Measurements from ENCODE around the gene ZNF611. TPM values are rescaled to one million over a fixed set of nuclear protein-coding genes. Genes with fewer than 3 reads are reported as not detected.
A peak's percentile ranks its signal among the peaks of the same experiment; 100 is the strongest.
"Not testable (repeated sequence)": the region's sequence is repeated elsewhere in the genome, so short reads cannot be mapped to it uniquely, and the experiment has no call there.

ZNF611 gene
- 11.6 TPM for total RNA-seq

- peak; percentile 96 to 98 (median 96) for DNase-seq (ENCODE audit: low read depth in 2 of 3, low spot score in 2 of 3)
These were observed at the start of gene ZNF611 for GRCh38 chr19:52734893-52735661. TSS of gene ZNF611 (minus strand) at chr19:52735044. CDS start at chr19:52715894, 19,150 bp downstream.

DNA sequence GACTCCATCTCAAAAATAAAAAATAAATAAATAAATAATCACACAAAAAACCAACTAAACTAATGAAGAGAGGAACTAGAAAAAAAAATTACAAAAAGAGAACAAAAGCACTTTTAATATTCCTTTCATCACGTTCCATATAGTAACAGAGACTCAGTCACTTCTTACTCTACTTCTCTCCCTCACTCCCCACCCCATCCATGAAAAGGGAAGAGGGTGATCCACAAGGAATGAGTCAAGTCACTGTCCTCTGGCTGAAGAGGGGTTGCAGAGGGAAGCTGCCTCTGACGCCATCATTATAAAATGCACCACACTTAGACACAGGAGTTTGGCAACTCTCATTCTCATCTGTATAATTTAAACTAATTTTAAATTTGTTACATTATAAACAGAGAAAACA, 48.0 kb upstream of the ZNF611 start:
- not testable (repeated sequence) for DNase-seq (ENCODE audit: low read depth in 2 of 3, low spot score in 2 of 3)

DNA sequence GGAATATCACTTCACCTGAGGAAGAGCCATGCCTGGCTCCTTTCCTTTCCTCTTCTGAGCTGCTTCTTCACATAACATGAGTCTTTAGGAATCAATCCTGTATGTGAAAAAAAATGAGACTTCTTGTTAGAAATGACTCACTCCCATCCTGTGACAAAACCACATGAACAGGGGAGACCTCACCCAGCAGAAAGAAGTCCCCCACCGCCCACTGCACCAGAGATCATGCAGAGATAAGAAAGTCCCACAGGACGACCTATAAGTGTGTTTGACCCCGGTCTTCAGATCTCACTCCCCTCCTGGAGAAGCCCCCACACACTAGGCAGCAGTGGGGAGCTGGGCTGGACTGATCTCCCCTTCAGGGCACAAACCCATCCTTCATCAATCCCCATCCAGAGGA, 44.0 kb upstream of the ZNF611 start:
- DNase-seq (ENCODE audit: low read depth in 2 of 3, low spot score in 2 of 3), result peak in 2 of 3 donors; percentile 26 to 39

DNA sequence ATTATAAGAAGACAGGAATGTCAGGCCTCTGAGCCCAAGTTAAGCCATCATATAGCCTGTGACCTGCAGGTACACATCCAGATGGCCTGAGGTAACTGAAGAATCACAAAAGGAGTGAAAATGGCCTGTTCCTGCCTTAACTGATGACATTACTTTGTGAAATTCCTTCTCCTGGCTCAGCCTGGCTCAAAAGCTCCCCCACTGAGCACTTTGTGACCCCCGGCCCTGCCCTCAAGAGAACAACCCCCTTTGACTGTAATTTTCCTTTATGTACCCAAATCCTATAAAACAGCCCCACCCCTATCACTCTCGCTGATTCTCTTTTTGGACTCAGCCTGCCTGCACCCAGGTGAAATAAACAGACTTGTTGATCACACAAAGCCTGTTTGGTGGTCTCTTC, 21.6 kb upstream of the ZNF611 start:
- not testable (repeated sequence) for DNase-seq (ENCODE audit: low read depth in 2 of 3, low spot score in 2 of 3)

DNA sequence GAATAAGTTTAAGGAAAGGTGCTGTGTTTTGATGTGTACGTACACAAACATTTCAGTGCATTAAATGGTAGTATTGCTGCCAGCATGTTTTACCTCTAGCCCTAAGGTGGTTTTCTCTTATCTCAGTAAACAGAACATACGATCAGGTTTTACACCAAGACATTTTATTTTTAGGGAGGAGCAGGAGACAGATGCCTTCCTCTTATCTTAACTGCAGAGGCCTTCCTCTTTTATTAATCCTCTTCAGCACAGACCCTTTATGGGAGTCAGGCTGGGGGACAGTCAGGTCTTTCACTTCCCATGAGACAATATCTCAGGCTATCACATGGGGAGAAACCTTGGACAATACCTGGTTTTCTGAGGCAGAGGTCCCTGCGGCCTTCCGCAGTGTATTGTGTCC, 14.9 kb upstream of the ZNF611 start:
- peak in 2 of 3 donors; percentile 15 to 41 for DNase-seq (ENCODE audit: low read depth in 2 of 3, low spot score in 2 of 3)

- DNase-seq (ENCODE audit: low read depth in 2 of 3, low spot score in 2 of 3), result peak in 2 of 3 donors; percentile 43 to 71
These were observed 13.6 kb upstream of the ZNF611 start for GRCh38 chr19:52748336-52748950.

GRCh38 chr19:52745919-52746318, 11.1 kb upstream of the ZNF611 start:
- DNase-seq (ENCODE audit: low read depth in 2 of 3, low spot score in 2 of 3), result not testable (repeated sequence)

- DNase-seq (ENCODE audit: low read depth in 2 of 3, low spot score in 2 of 3), result no peak
These were observed 8.2 kb upstream of the ZNF611 start for GRCh38 chr19:52743091-52743490.

DNA sequence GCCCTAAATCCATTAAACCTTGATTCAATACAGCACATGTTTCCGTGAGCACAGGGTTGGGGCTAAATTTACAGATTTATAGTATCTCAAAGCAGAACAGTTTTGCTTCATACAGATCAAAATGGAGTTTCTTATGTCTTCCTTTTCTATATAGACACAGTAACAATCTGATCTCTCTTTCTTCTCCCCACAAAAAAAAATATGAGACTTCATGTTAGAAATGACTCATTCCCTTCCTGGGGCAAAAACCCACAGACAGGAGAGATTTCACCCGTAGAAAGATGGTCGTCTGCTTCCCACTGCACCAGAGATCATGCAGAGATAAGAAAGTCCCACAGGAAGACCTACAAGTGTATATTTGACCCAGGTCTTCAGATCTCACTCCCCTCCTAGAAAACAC, 7.7 kb upstream of the ZNF611 start:
- peak in 2 of 3 donors; percentile 9 to 17 for DNase-seq (ENCODE audit: low read depth in 2 of 3, low spot score in 2 of 3)

DNA sequence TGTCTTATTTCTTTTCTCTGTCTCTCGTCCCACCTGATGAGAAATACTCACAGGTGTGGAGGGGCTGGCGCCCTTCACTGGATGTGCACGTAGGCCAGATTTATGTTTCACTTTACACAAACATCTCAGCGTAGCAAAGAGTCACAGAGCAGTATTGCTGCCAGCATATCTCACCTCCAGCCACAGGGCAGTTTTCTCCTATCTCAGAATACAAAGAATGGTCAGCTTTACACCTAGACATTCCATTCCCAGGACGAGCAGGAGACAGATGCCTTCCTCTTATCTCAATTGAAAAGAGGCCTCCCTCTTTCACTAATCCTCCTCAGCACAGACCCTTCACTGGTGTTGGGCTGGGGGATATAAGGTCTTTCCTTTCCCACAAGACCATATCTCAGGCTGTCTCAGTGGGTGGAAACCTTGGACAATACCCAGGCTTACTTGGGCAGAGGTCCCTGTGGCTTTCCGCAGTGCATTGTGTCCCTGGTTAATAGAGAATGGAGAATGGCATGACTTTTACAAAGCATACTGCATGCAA, 7.2 kb upstream of the ZNF611 start:
- DNase-seq (ENCODE audit: low read depth in 2 of 3, low spot score in 2 of 3), result no peak

DNA sequence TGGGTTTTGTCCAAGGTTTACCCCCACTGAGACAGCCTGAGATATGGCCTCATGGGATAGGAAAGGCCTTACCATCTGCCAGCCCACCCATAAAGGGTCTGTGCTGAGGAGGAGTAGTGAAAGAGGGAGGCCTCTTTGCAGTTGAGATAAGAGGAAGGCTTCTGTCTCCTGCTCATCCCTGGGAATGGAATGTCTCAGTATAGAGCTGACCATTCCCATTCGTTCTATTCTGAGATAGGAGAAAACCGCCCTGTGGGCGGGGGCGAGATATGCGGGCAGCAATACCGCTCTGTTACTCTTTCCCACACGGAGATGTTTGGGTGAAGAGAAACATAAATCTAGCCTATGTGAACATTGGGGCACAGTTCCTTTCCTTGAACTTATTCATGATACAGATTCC, 6.5 kb upstream of the ZNF611 start:
- DNase-seq (ENCODE audit: low read depth in 2 of 3, low spot score in 2 of 3), result not testable (repeated sequence)

DNA sequence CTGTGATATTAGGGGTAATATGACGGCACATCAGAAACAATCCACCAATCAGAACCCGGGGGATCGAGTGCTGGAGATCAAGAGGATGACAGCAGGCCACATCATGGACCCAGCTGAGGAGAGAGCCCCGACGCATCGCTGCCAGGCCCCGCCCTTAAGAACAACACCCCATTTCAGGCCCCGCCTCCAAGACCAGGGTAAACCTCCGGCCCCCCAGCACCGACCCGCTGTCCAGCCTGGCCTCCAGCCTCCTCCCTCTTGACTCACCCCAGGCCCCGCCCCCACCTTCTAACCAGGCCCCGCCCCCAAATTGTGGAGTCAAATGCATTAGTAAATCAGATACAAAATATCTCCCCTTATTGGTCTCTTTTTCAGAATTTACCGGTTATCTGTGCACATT, 4.7 kb upstream of the ZNF611 start:
- DNase-seq (ENCODE audit: low read depth in 2 of 3, low spot score in 2 of 3), result no peak

DNA sequence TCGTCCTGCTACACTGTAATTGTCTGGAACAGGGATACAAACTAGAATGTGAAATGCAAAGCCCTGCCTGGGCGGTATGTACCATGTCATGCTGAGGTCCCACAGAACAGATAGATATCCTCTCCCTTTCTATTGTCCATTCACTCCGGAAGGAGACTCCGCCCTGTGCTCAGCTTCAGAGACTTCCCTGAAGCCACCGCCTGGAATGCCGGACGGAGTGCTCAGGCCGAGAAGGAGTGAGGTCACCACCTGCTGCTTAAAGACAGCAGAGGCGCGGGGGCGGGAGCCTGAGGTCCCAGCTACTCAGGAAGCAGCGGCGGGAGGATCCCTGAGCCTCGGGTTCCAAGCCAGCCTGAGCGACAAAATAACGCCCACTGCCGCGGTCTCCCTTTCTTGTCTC, 890 bp upstream of the ZNF611 start:
- peak in 1 of 3 donors; percentile 1 for DNase-seq (ENCODE audit: low read depth in 2 of 3, low spot score in 2 of 3)

DNA sequence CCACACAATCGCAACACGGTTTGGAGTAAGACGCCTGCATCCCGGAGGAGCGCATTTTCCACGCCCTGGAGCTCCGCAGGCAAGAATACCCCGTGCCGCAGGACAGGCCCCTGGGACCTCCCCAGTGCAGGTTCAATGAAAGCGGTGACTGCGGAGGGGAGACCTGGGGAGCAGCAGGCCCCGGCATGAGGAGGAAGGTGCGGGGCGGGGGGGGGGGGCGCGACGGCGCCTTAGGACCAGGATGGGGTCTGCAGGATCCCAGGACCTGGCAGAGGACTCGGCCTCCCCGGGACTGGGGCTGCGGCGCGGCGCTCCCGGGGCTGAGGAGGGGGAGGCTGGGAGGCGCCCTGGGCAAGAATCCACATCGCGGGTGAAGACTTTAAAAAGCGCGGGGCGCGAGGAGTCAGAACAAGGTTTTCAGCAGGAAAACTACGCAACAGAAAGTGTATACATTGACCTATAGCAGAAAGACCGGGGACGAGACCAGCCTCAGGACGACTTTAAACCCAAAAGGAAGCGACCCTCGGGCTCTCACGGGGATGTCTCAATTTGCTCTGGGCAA, 432 bp downstream of the ZNF611 start:
- peak in 1 of 3 donors; percentile 2 for DNase-seq (ENCODE audit: low read depth in 2 of 3, low spot score in 2 of 3)

- not testable (repeated sequence) for DNase-seq (ENCODE audit: low read depth in 2 of 3, low spot score in 2 of 3)
These were observed 8.8 kb downstream of the ZNF611 start for GRCh38 chr19:52726051-52726450.

- no peak for DNase-seq (ENCODE audit: low read depth in 2 of 3, low spot score in 2 of 3)
These were observed 9.3 kb downstream of the ZNF611 start for GRCh38 chr19:52725528-52725961.

DNA sequence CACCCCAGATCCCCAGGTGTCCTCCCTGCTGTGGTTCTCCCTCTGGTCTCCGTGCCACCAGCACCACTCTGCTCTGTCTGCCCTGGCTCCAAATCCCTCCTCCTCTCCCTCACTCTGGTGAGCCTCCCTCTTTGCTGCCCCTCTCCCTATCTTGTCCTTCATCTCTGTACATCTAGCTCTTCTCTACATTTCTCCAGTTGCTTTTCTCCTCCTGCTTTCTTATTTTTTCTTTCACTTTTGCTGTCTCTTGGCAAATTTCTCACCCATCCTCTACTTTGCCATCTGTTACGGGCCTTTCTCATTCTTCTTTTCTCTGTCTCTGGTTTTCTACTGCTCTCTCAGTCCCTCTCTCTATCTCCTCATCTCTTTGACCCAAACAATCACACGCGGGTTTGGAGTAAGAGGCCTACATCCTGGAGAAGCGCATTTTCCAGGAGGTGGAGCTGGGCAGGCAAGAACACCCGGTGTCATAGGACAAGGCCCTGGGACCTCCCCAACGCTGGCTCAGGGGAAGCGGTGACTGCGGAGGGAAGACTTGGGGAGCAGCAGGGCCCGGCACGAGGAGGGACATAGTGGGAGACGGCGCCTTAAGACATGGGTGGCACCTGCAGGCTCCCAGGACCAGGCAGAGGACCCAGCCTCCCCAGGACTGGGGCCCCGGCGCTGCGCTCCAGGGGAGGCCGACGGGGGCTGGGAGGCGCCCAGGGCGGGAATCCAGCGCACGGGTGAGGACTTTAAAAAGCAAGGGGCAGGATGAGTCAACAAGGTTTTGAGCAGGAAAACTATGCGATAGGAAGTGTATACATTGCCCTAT, 9.9 kb downstream of the ZNF611 start:
- DNase-seq (ENCODE audit: low read depth in 2 of 3, low spot score in 2 of 3), result no peak

DNA sequence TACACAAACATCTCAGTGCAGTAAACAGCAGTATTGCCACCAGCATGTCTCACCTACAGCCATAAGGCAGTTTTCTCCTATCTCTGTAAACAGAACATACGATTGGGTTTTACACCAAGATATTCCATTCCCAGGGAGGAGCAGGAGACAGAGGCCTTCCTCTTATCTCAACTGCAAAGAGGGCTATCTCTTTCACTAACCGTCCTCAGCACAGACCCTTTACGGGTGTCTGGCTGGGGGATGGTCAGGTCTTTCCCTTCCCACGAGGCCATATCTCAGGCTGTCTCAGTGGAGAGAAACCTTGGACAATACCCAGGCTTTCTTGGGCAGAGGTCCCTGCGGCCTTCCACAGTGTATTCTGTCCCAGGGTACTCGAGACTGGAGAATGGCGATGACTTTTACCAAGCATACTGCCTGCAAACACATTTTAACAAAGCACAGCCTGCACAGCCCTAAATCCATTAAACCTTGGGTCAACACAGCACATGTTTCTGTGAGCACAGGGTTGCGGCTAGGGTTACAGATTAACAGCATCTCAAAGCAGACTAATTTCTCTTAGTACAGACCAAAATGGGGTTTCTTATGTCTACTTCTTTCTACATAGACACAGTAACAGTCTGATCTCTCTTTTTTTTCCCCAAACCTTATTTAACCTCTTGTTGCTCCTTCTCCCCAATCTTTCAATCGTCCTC, 10.8 kb downstream of the ZNF611 start:
- not testable (repeated sequence) for DNase-seq (ENCODE audit: low read depth in 2 of 3, low spot score in 2 of 3)

- no peak for DNase-seq (ENCODE audit: low read depth in 2 of 3, low spot score in 2 of 3)
These were observed 12.5 kb downstream of the ZNF611 start for GRCh38 chr19:52722062-52723003.

Data from hematopoietic multipotent progenitor cell (in vitro differentiated cells).